Endothelial cell of umbilical vein (primary cell): ENCODE measurements around the gene SORCS2. TPM values are rescaled to one million over a fixed set of nuclear protein-coding genes. Genes with fewer than 3 reads are reported as not detected.

Experiments used
- BruUV-seq: library from RNA; stranded (reverse); fragments of 400-500 nt; replicated peaks from 2 replicates; lab custom pipeline; 2021; lab: Mats Ljungman, UMichigan
- CTCF ChIA-PET: fragments of 300-600, 350-600 bp; sonication (Branson Sonifier 250); formaldehyde crosslinking; loops from one replicate; lab custom pipeline; 2021; ENCODE audit warnings: antibody characterized with exemption, inconsistent platforms; lab: Charles Lee
- POLR2A ChIA-PET: fragments of 300-600, 350-600 bp; sonication (Branson Sonifier 250); formaldehyde crosslinking; loops from one replicate; lab custom pipeline; 2021; ENCODE audit warnings: antibody characterized with exemption, inconsistent platforms; lab: Charles Lee
- DNase-seq: peaks from one replicate; pipeline ENCODE4 v3.0.0-alpha.2; 2011; ENCODE audit warnings: low read depth, low spot score
- FAIRE-seq: peaks from 2 replicates; lab custom pipeline; 2011; peaks lifted over from hg19 to GRCh38; lab: Jason Lieb, UNC
- H2AFZ ChIP-seq: 2 replicates; pipeline ENCODE4 v1.6.0; 2012; ENCODE audit warnings: low read depth, low read length, control low read depth, inconsistent platforms
- H3K27ac ChIP-seq: 2 replicates; pipeline ENCODE4 v1.5.1; 2011; ENCODE audit warnings: low read depth, mild to moderate bottlenecking, control low read depth, low read length, moderate library complexity; ENCODE audit not compliant: insufficient read depth
- H3K27me3 ChIP-seq, 2 experiments: 2 replicates each; pipeline versions ENCODE4 v1.6.0 to v1.6.1; 2011; ENCODE audit warnings: low read length in 2 of 2, mixed read lengths in 1 of 2; ENCODE audit not compliant: control insufficient read depth in 2 of 2, insufficient read depth in 2 of 2
- H3K36me3 ChIP-seq, 2 experiments: 2 replicates in 1 of 2; 3 replicates in 1 of 2; pipeline ENCODE4 v1.5.1; 2011; ENCODE audit warnings: low read length in 2 of 2, mild to moderate bottlenecking in 1 of 2, moderate library complexity in 1 of 2; ENCODE audit not compliant: control insufficient read depth in 2 of 2, insufficient read depth in 2 of 2; ENCODE audit errors: extremely low read depth in 1 of 2
- H3K4me1 ChIP-seq: 3 replicates; pipeline ENCODE4 v1.5.1; 2011; ENCODE audit warnings: mild to moderate bottlenecking, low read length; ENCODE audit not compliant: control insufficient read depth, insufficient read depth; ENCODE audit errors: extremely low read depth
- H3K4me2 ChIP-seq: 2 replicates; pipeline ENCODE4 v1.6.1; 2011; ENCODE audit warnings: low read length, control low read depth, mixed read lengths; ENCODE audit not compliant: insufficient read depth
- H3K4me3 ChIP-seq, 3 experiments: fragments of 200-600 bp in 1 of 3; sonication (generic), shearing (Covaris generic) in 1 of 3; replicated peaks in 1 of 3; 2 replicates each; pipeline ENCODE4 v1.5.1; 2011 to 2016; ENCODE audit warnings: control low read depth in 3 of 3, low read length in 3 of 3, mild to moderate bottlenecking in 2 of 3, inconsistent platforms in 1 of 3, low read depth in 1 of 3, moderate library complexity in 1 of 3; ENCODE audit not compliant: insufficient read depth in 1 of 3
- H3K79me2 ChIP-seq: 2 replicates; pipeline ENCODE4 v1.6.0; 2012; ENCODE audit warnings: low read length, inconsistent platforms; ENCODE audit not compliant: control insufficient read depth, insufficient read depth
- H3K9ac ChIP-seq: replicated peaks from 2 replicates; pipeline ENCODE3; 2011; ENCODE audit warnings: low read length, control low read depth; ENCODE audit not compliant: insufficient read depth; ENCODE audit errors: extremely low read depth
- H3K9me1 ChIP-seq: replicated peaks from 3 replicates; pipeline ENCODE4 v1.6.0; 2011; ENCODE audit warnings: mild to moderate bottlenecking, low read length; ENCODE audit not compliant: control insufficient read depth, insufficient read depth; ENCODE audit errors: extremely low read depth
- H3K9me3 ChIP-seq: replicated peaks from 2 replicates; pipeline ENCODE4 v1.5.1; 2012; ENCODE audit warnings: low read length, inconsistent platforms; ENCODE audit not compliant: control insufficient read depth, insufficient read depth
- H4K20me1 ChIP-seq: replicated peaks from 2 replicates; pipeline ENCODE3; 2011; ENCODE audit warnings: mild to moderate bottlenecking, low read length; ENCODE audit not compliant: control insufficient read depth, insufficient read depth; ENCODE audit errors: extremely low read depth
- EZH2 ChIP-seq: IDR thresholded peaks from 2 replicates; pipeline ENCODE4 v1.6.1; 2012; ENCODE audit warnings: borderline replicate concordance, low read depth, mild to moderate bottlenecking, moderate library complexity, low read length, inconsistent platforms; ENCODE audit not compliant: severe bottlenecking
- FOS ChIP-seq: IDR thresholded peaks from 2 replicates; pipeline ENCODE4 v1.6.1; 2011; ENCODE audit warnings: mild to moderate bottlenecking, low read length, moderate library complexity, borderline replicate concordance; ENCODE audit not compliant: insufficient read depth
- GATA2 ChIP-seq: IDR thresholded peaks from 2 replicates; pipeline ENCODE4 v1.7.0; 2011; ENCODE audit warnings: low read depth, mild to moderate bottlenecking, moderate library complexity, mixed read lengths, low read length; ENCODE audit not compliant: insufficient read length, insufficient read depth
- JUN ChIP-seq: IDR thresholded peaks from 2 replicates; pipeline ENCODE4 v1.6.1; 2011; ENCODE audit warnings: borderline replicate concordance, low read depth; ENCODE audit not compliant: insufficient read length, insufficient read depth
- MYC ChIP-seq: IDR thresholded peaks from one replicate; pipeline ENCODE4 v1.6.1; 2011; ENCODE audit warnings: mild to moderate bottlenecking, low read depth, low read length
- POLR2A ChIP-seq: IDR thresholded peaks from 2 replicates; pipeline ENCODE4 v1.6.1; 2012; ENCODE audit warnings: low read depth, mild to moderate bottlenecking, control low read depth, low read length
- POLR2AphosphoS5 ChIP-seq: IDR thresholded peaks from 2 replicates; pipeline ENCODE4 v1.6.1; 2012; ENCODE audit warnings: low read depth, mild to moderate bottlenecking, control low read depth, low read length, moderate library complexity; ENCODE audit not compliant: insufficient read depth
- dilution Hi-C: fragments of 300-500 bp; cut with MboI; formaldehyde crosslinking; loops from one replicate; pipeline ENCODE4 v1.15.0; 2019; ENCODE audit warnings: low sequenced_read_pairs; ENCODE audit not compliant: extremely low pct_ligation_motif_present
- intact Hi-C: fragments of 100-400 bp; cut with micrococcal nuclease; formaldehyde crosslinking; loops from one replicate; pipeline ENCODE4 v1.10.0; 2022
- polyA plus RNA-seq, 4 experiments: library from polyadenylated mRNA; depleted of rRNA in 3 of 4; stranded (reverse) in 3 of 4; unstranded in 1 of 4; fragments of >200 nt; gene quantifications; 2 replicates each; pipeline versions ENCODE4 v1.2.1 to v1.2.3, GENCODE V29; 2011 to 2012; ENCODE audit warnings: missing spikeins in 1 of 4
- total RNA-seq: library from RNA; stranded (reverse); gene quantifications from 2 replicates; pipeline ENCODE4 v1.2.3, GENCODE V29; 2021
- TF ChIP-seq, protein P1 (sequence below): IDR thresholded peaks from 2 replicates; pipeline ENCODE4 v1.6.1; 2011; ENCODE audit not compliant: insufficient read depth, insufficient read length
- TF ChIP-seq, protein P2 (sequence below), 2 donors: IDR thresholded peaks; 1 replicate in 1 of 2; 2 replicates in 1 of 2; pipeline ENCODE4 v1.5.1; 2011; ENCODE audit warnings: low read length in 2 of 2, mild to moderate bottlenecking in 2 of 2, moderate library complexity in 2 of 2, control low read depth in 1 of 2, inconsistent platforms in 1 of 2, low read depth in 1 of 2; ENCODE audit not compliant: insufficient read depth in 1 of 2; ENCODE audit errors: extremely low read depth in 1 of 2

SORCS2 gene
- total and polyA plus RNA-seq, 2 donors (not counting 3 experiments of a cell fraction or from before 2014, with no cell fraction given), result not detected

DNA sequence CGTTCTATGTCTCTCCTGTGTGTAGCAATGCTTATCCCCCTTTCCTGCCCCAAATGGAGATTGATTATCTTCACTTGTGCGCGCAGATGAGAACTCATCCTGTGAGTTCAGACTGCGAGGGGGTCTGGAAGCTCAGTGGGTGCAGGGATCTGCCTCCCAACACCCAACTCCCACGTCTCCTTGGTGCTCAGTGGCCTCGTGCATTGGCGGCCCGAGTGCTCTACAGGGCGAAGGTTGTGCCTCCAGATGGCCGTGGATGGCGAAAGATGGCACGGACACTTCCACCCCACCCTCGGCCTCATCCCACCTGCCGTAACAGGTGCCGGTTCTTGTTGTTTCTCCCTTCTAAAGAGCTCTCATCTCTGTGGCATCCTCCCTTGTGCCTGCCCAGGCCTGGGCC is 45.1 kb upstream of the SORCS2 start:
- no peak overlapping the region for H3K4me3 ChIP-seq
- H3K9me3 ChIP-seq, result no peaks in the 10 kb centered on the region
- no peaks in the 10 kb centered on the region for H3K36me3 ChIP-seq
- no peak for FAIRE-seq
- no peak overlapping the region for H3K9ac ChIP-seq
- ChIA-PET POLR2A (no interaction called here), CTCF (interaction anchor here (2.1 kb wide), 1 partner anchor 10 kb away, joined by 11 read pairs; no protein-coding TSS in a partner anchor)
- no peak overlapping the region for H3K4me2 ChIP-seq
- TF ChIP-seq JUN, result no peak
- TF ChIP-seq EZH2, result no peak
- no peaks in the 10 kb centered on the region for H3K27me3 ChIP-seq
- intact Hi-C loops, result no loop called here
- H4K20me1 ChIP-seq, result no peaks in the 10 kb centered on the region
- H3K9me1 ChIP-seq, result no peaks in the 10 kb centered on the region
- no peaks in the 10 kb centered on the region for H3K4me1 ChIP-seq
- no peaks in the 10 kb centered on the region for H3K79me2 ChIP-seq
- no peak overlapping the region for H3K27ac ChIP-seq
- dilution Hi-C loops, result no loop called here
- no peak overlapping the region for H2AFZ ChIP-seq
- no peak for DNase-seq
- BruUV-seq, result no TSS peak

DNA sequence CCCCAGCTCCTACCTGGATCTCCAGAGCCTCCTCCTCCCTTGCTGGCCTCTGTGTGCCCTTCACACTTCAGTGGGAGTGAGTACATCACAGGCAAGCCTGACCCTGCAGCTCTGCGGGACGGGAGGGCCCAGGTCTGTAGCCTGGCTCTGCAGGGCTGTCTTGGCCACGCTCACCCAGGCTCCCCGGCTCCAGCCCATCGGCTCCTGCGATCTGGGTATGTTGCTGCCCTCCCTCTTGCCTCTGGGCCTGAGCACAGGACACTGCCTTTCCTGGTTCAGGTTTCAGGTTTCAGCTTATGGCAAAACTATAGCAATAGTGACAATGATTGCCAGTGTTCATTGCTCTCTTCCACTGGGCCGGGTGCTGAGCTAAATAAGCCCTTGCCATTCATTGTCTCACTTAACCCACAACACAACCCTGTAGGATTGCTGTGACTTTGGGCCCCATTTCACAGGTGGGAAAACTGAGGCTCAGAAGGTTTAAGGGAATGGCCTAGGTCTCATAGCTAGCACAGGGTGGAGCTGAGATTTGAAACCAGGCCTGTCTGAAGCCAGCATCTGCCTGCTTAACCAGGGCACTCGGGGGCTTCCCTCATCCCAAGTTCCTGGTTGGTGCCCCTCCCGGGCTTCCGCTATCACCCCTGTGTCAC is 44.6 kb upstream of the SORCS2 start:
- CTCF ChIA-PET, result interaction anchor here (2.1 kb wide), 1 partner anchor 10 kb away, joined by 11 read pairs; no protein-coding TSS in a partner anchor
- Histone ChIP-seq H3K9me1 (no peaks in the 10 kb centered on the region), H3K9ac (no peak overlapping the region), H3K27me3 (no peaks in the 10 kb centered on the region), H3K4me3 (no peak overlapping the region), H4K20me1 (no peaks in the 10 kb centered on the region), H2AFZ (no peak overlapping the region), H3K27ac (no peak overlapping the region), H3K36me3 (no peaks in the 10 kb centered on the region), H3K4me2 (no peak overlapping the region), H3K79me2 (no peaks in the 10 kb centered on the region), H3K4me1 (no peaks in the 10 kb centered on the region), H3K9me3 (no peaks in the 10 kb centered on the region)
- TF ChIP-seq, protein P1, sequence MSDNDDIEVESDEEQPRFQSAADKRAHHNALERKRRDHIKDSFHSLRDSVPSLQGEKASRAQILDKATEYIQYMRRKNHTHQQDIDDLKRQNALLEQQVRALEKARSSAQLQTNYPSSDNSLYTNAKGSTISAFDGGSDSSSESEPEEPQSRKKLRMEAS, result no peak
- TF ChIP-seq, protein P2, sequence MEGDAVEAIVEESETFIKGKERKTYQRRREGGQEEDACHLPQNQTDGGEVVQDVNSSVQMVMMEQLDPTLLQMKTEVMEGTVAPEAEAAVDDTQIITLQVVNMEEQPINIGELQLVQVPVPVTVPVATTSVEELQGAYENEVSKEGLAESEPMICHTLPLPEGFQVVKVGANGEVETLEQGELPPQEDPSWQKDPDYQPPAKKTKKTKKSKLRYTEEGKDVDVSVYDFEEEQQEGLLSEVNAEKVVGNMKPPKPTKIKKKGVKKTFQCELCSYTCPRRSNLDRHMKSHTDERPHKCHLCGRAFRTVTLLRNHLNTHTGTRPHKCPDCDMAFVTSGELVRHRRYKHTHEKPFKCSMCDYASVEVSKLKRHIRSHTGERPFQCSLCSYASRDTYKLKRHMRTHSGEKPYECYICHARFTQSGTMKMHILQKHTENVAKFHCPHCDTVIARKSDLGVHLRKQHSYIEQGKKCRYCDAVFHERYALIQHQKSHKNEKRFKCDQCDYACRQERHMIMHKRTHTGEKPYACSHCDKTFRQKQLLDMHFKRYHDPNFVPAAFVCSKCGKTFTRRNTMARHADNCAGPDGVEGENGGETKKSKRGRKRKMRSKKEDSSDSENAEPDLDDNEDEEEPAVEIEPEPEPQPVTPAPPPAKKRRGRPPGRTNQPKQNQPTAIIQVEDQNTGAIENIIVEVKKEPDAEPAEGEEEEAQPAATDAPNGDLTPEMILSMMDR (IDR thresholded peaks at IDR 0.05; ENCODE audit: extremely low read depth in 1 of 2, insufficient read depth in 1 of 2, low read depth in 1 of 2, low read length in 2 of 2), result no peak
- TF ChIP-seq FOS (no peak), GATA2 (no peak), POLR2A (no peak), JUN (no peak), EZH2 (no peak), MYC (no peak), POLR2AphosphoS5 (no peak)
- no peak for FAIRE-seq
- POLR2A ChIA-PET, result no interaction called here
- BruUV-seq, result no TSS peak
- intact Hi-C loops (no loop called here), dilution Hi-C loops (no loop called here)
- no peak for DNase-seq
